OCI-LY1 (cell line): ENCODE measurements around the gene GJB6.

Experiments
- H2AFZ ChIP-seq: fragments of 200-600 bp; sonication (generic), shearing (Covaris generic); 2 replicates; pipeline ENCODE4 v1.6.0; 2014; ENCODE audit warnings: antibody characterized with exemption, mild to moderate bottlenecking, low read length
- H3F3A ChIP-seq: fragments of 200-600 bp; sonication (generic), shearing (Covaris generic); 2 replicates; pipeline ENCODE4 v1.6.0; 2014; ENCODE audit warnings: mild to moderate bottlenecking, antibody characterized with exemption, low read length, moderate library complexity; ENCODE audit not compliant: insufficient read depth
- H3K27ac ChIP-seq: fragments of 200-600 bp; sonication (generic); 2 replicates; pipeline ENCODE4 v1.5.1; 2014; ENCODE audit warnings: low read length, mixed run types, mild to moderate bottlenecking, low read depth; ENCODE audit not compliant: poor library complexity, severe bottlenecking
- H3K27me3 ChIP-seq: fragments of 200-600 bp; sonication (generic); 2 replicates; pipeline ENCODE4 v1.6.0; 2014; ENCODE audit warnings: antibody characterized with exemption, mild to moderate bottlenecking, low read length, moderate library complexity; ENCODE audit not compliant: insufficient read depth
- H3K36me3 ChIP-seq: fragments of 200-600 bp; sonication (generic); 2 replicates; pipeline ENCODE4 v1.6.1; 2014; ENCODE audit warnings: mild to moderate bottlenecking, antibody characterized with exemption, low read length, moderate library complexity, mixed read lengths; ENCODE audit not compliant: insufficient read depth
- H3K4me1 ChIP-seq: fragments of 200-600 bp; sonication (generic); 2 replicates; pipeline ENCODE4 v1.5.1; 2014; ENCODE audit warnings: mild to moderate bottlenecking, low read length, moderate library complexity; ENCODE audit not compliant: insufficient read depth, severe bottlenecking
- H3K4me2 ChIP-seq: fragments of 200-600 bp; sonication (generic), shearing (Covaris generic); 2 replicates; pipeline ENCODE4 v1.6.1; 2014; ENCODE audit warnings: low read length
- H3K4me3 ChIP-seq: fragments of 200-600 bp; sonication (generic); 2 replicates; pipeline ENCODE4 v1.5.1; 2014; ENCODE audit warnings: low read length, low read depth, mild to moderate bottlenecking, mixed read lengths; ENCODE audit not compliant: poor library complexity, severe bottlenecking
- H3K79me2 ChIP-seq: fragments of 200-600 bp; shearing (Covaris generic); 2 replicates; pipeline ENCODE4 v1.6.1; 2016; ENCODE audit warnings: mixed run types, low read length, mixed read lengths; ENCODE audit not compliant: insufficient read depth
- H3K9ac ChIP-seq: fragments of 200-600 bp; sonication (generic), shearing (Covaris generic); 2 replicates; pipeline ENCODE4 v1.6.1; 2014; ENCODE audit warnings: mild to moderate bottlenecking, low read length, mixed read lengths
- H3K9me2 ChIP-seq: fragments of 200-600 bp; sonication (generic), shearing (Covaris generic); 2 replicates; pipeline ENCODE4 v1.6.1; 2014; ENCODE audit warnings: low read depth, mild to moderate bottlenecking, low read length, mixed read lengths
- H3K9me3 ChIP-seq: fragments of 200-600 bp; shearing (Covaris generic); 2 replicates; pipeline ENCODE4 v1.6.1; 2014; ENCODE audit warnings: low read length, mixed read lengths
- H4K20me1 ChIP-seq: fragments of 200-600 bp; sonication (generic), shearing (Covaris generic); 2 replicates; pipeline ENCODE4 v1.6.0; 2016; ENCODE audit warnings: mild to moderate bottlenecking, low read length; ENCODE audit not compliant: insufficient read depth
- EZH2 ChIP-seq: fragments of 200-600 bp; sonication (generic), shearing (Covaris generic); IDR thresholded peaks from 2 replicates; pipeline ENCODE4 v1.8.0; 2017; ENCODE audit warnings: borderline replicate concordance, mixed run types, mild to moderate bottlenecking, antibody characterized with exemption, low read length, moderate library complexity, mixed read lengths
- TF ChIP-seq, protein P1 (sequence below): fragments of 200-600 bp; sonication (generic), shearing (Covaris generic); IDR thresholded peaks from 2 replicates; pipeline ENCODE4 v1.5.1; 2017; ENCODE audit warnings: mild to moderate bottlenecking, antibody characterized with exemption, low read length, moderate library complexity, mixed read lengths

Gene GJB6

DNA sequence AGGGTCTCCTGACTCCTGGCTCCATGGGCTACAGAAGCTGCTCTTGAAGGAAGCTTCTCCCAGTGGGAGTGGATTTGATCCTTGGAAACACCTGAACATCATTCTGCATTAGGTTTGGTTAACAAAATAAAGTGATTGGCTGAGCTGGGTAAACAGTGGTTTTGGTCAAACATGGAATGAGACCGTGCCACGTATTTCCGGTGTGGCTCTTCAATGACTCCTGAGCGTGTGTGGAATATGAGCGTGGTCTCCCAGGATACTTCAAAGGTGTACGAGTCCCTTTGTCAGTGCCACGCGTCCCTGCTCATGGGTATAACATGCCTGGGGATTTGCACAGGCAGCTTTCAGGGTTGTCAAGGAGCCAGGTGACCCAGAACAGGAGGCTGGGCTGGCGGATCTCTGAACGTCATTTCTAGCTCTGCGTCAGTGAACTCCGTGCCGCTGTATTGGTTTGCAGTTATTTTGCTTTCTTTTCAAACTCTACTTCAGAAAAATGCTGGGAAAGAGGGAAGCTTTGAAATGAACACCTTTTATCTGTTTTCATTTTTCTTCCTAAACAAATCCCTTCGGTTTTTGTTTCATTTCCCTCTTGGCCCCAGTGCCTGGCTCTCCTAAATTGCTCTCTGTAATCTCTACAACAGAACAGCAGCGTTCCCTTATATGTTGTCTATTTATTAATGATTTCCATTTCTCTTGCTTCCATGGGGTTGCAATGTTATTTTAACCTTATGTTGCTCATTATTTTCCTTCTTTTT, 26.3 kb upstream of the GJB6 start:
- Histone ChIP-seq H3F3A (no peaks in the 10 kb centered on the region), H3K79me2 (no peaks in the 10 kb centered on the region), H3K9ac (no peak overlapping the region), H3K36me3 (no peaks in the 10 kb centered on the region), H3K9me3 (no peaks in the 10 kb centered on the region), H3K4me2 (no peak overlapping the region), H3K27ac (no peak overlapping the region), H3K27me3 (no peaks in the 10 kb centered on the region), H3K4me1 (no peaks in the 10 kb centered on the region), H4K20me1 (no peaks in the 10 kb centered on the region), H3K4me3 (no peak overlapping the region), H3K9me2 (no peaks in the 10 kb centered on the region), H2AFZ (no peak overlapping the region)
- TF ChIP-seq, protein P1, sequence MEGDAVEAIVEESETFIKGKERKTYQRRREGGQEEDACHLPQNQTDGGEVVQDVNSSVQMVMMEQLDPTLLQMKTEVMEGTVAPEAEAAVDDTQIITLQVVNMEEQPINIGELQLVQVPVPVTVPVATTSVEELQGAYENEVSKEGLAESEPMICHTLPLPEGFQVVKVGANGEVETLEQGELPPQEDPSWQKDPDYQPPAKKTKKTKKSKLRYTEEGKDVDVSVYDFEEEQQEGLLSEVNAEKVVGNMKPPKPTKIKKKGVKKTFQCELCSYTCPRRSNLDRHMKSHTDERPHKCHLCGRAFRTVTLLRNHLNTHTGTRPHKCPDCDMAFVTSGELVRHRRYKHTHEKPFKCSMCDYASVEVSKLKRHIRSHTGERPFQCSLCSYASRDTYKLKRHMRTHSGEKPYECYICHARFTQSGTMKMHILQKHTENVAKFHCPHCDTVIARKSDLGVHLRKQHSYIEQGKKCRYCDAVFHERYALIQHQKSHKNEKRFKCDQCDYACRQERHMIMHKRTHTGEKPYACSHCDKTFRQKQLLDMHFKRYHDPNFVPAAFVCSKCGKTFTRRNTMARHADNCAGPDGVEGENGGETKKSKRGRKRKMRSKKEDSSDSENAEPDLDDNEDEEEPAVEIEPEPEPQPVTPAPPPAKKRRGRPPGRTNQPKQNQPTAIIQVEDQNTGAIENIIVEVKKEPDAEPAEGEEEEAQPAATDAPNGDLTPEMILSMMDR = no peak
- no peak for TF ChIP-seq EZH2

DNA sequence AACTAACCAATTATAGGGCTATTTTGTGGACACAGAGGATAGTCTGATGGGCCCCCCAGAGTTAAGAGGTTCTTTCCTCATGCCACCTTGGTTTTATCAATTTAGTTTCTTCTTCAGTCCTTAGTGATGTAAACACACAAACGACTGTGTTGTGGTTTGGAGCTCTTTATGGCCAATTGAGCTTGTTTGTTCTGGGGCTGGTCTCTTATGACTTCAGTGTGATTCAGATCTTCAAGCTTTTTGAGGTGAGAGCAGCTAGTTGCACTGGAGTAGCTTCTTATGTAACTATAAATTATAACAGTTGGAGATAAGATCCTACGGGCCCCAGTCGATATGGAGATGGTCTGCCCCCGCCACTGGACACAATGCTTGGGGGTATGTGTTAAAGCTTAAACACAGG, 22.0 kb upstream of the GJB6 start:
- no peaks in the 10 kb centered on the region for H3K27me3 ChIP-seq
- no peaks in the 10 kb centered on the region for H3K9me2 ChIP-seq
- no peaks in the 10 kb centered on the region for H3K9me3 ChIP-seq
- H2AFZ ChIP-seq = no peak overlapping the region
- no peaks in the 10 kb centered on the region for H4K20me1 ChIP-seq
- TF ChIP-seq EZH2 = no peak
- TF ChIP-seq, protein P1 = no peak
- no peaks in the 10 kb centered on the region for H3K4me1 ChIP-seq
- H3K4me2 ChIP-seq = no peak overlapping the region
- H3K4me3 ChIP-seq = no peak overlapping the region
- no peak overlapping the region for H3K9ac ChIP-seq
- H3F3A ChIP-seq = no peaks in the 10 kb centered on the region
- H3K79me2 ChIP-seq = no peaks in the 10 kb centered on the region
- H3K36me3 ChIP-seq = no peaks in the 10 kb centered on the region
- no peak overlapping the region for H3K27ac ChIP-seq

DNA sequence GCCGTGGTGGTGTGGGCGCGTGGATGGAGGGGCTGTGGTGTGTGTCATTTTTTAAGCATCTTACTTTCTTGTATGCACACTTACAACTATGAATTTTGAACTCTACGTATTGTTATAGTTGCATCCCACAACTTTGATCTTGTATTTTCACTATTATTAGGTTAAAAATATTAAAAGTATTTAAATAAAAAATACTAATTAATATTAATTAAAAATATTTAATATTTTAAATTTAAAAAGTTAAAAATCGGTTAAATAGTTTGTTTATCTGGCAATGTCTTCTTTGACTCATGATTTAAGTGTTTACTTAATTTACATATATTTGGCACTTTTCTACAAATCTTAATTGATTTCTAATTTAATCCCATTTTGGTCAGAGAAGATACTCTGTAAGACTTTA, 17.8 kb upstream of the GJB6 start:
- no peaks in the 10 kb centered on the region for H3K27me3 ChIP-seq

More for the DNA sequence above, 17.8 kb upstream of the GJB6 start:
- Histone ChIP-seq H3K4me1 (no peaks in the 10 kb centered on the region), H4K20me1 (no peaks in the 10 kb centered on the region), H3K4me3 (no peak overlapping the region), H3K9ac (no peak overlapping the region), H2AFZ (no peak overlapping the region), H3K79me2 (no peaks in the 10 kb centered on the region), H3F3A (no peaks in the 10 kb centered on the region), H3K36me3 (no peaks in the 10 kb centered on the region), H3K4me2 (no peak overlapping the region), H3K9me3 (no peaks in the 10 kb centered on the region), H3K9me2 (no peaks in the 10 kb centered on the region), H3K27ac (no peak overlapping the region)
- TF ChIP-seq EZH2 = no peak
- TF ChIP-seq, protein P1 = no peak
